Suprapubic skin (tissue), 4 donors: Measurements from ENCODE around the gene ZNF800. TPM values are rescaled to one million over a fixed set of nuclear protein-coding genes. Genes with fewer than 3 reads are reported as not detected.
"Not testable (repeated sequence)": the region's sequence is repeated elsewhere in the genome, so short reads cannot be mapped to it uniquely, and the experiment has no call there.

ENCODE experiments used
- DNase-seq, 2 donors: peaks; one replicate each; pipeline ENCODE4 v3.0.0-alpha.2; 2019; ENCODE audit warnings: low spot score in 2 of 2
- H3K27ac ChIP-seq: fragments of 200-600 bp; sonication (generic); one replicate; pipeline ENCODE4 v1.5.1; 2019
- H3K27me3 ChIP-seq: fragments of 200-600 bp; sonication (generic); one replicate; pipeline ENCODE4 v1.5.1; 2019
- H3K36me3 ChIP-seq: fragments of 200-600 bp; sonication (generic); one replicate; pipeline ENCODE4 v1.5.1; 2019
- H3K4me1 ChIP-seq: fragments of 200-600 bp; sonication (generic); one replicate; pipeline ENCODE4 v1.5.1; 2019
- H3K4me3 ChIP-seq: fragments of 200-600 bp; sonication (generic); one replicate; pipeline ENCODE4 v1.5.1; 2019; ENCODE audit warnings: mild to moderate bottlenecking
- H3K9me3 ChIP-seq: fragments of 200-600 bp; sonication (generic); one replicate; pipeline ENCODE4 v1.5.1; 2019
- CTCF ChIP-seq, 2 donors: fragments of 200-600 bp in 1 of 2; fragments of 450-650 bp in 1 of 2; sonication (generic) in 1 of 2; IDR thresholded peaks; one replicate each; pipeline ENCODE4 v1.5.1; 2016 to 2019; ENCODE audit warnings: antibody characterized with exemption in 2 of 2, mild to moderate bottlenecking in 1 of 2, moderate library complexity in 1 of 2
- EP300 ChIP-seq: sonication (generic); formaldehyde crosslinking; IDR thresholded peaks from one replicate; pipeline ENCODE4 v1.6.1; 2017; ENCODE audit warnings: antibody characterized with exemption
- POLR2A ChIP-seq, 2 donors: fragments of 450-650 bp; IDR thresholded peaks; one replicate each; pipeline ENCODE4 v1.6.1; 2017; ENCODE audit warnings: antibody characterized with exemption in 2 of 2, mild to moderate bottlenecking in 2 of 2, moderate library complexity in 2 of 2
- POLR2AphosphoS5 ChIP-seq, 3 donors: sonication (generic); formaldehyde crosslinking; IDR thresholded peaks; one replicate each; pipeline ENCODE4 v1.6.1; 2017; ENCODE audit warnings: antibody characterized with exemption in 3 of 3
- WGBS: methylation state at CpG from one replicate; pipeline ENCODE4 v1.1.5; 2018; 5-methylcytosine and 5-hydroxymethylcytosine counted together
- total RNA-seq, 4 donors: library from RNA; depleted of rRNA; stranded (reverse); fragments of >200 nt; gene quantifications; one replicate each; pipeline ENCODE4 v1.1.0, GENCODE V29; 2016

ZNF800 gene
- total RNA-seq, 4 donors from 2014 or later, result 41.7 to 57.3 (median 49.7) TPM

GRCh38 chr7:127437241-127437640 lies 44.7 kb upstream of the ZNF800 start:
- DNase-seq, result no peak
- TF ChIP-seq POLR2AphosphoS5 (IDR thresholded peaks at IDR 0.05) (no peak), CTCF (IDR thresholded peaks at IDR 0.05) (no peak), EP300 (no peak), POLR2A (IDR thresholded peaks at IDR 0.05) (no peak)
- H3K4me3 ChIP-seq, result no peak overlapping the region
- H3K4me1 ChIP-seq, result no peaks in the 10 kb centered on the region
- no peak overlapping the region for H3K27ac ChIP-seq
- peaks cover 2% of the 10 kb centered on the region for H3K27me3 ChIP-seq
- no peaks in the 10 kb centered on the region for H3K36me3 ChIP-seq
- no peaks in the 10 kb centered on the region for H3K9me3 ChIP-seq
- WGBS, result 77% methylated on average over 3 of the region's 3 CpGs

GRCh38 chr7:127429281-127429680 lies 36.8 kb upstream of the ZNF800 start:
- H3K27me3 ChIP-seq, H3K4me3 ChIP-seq, H3K4me1 ChIP-seq, H3K9me3 ChIP-seq, H3K27ac ChIP-seq, DNase-seq, H3K36me3 ChIP-seq: not testable (repeated sequence)
- no CpG with 5 or more reads among the region's 18 CpGs for WGBS

- Histone ChIP-seq H3K27ac (no peak overlapping the region), H3K4me1 (no peaks in the 10 kb centered on the region), H3K4me3 (no peak overlapping the region), H3K36me3 (no peaks in the 10 kb centered on the region), H3K9me3 (no peaks in the 10 kb centered on the region), H3K27me3 (no peaks in the 10 kb centered on the region)
- no peak for TF ChIP-seq POLR2AphosphoS5 (IDR thresholded peaks at IDR 0.05)
- TF ChIP-seq EP300, result no peak
- TF ChIP-seq CTCF (IDR thresholded peaks at IDR 0.05), result no peak
- TF ChIP-seq POLR2A (IDR thresholded peaks at IDR 0.05), result no peak
- no peak for DNase-seq
- 69% methylated on average over 2 of the region's 2 CpGs for WGBS
Measured at GRCh38 chr7:127419196-127419595, 26.7 kb upstream of the ZNF800 start.

GRCh38 chr7:127418459-127418858 lies 26.0 kb upstream of the ZNF800 start:
- WGBS, result 50% methylated on average over 2 of the region's 2 CpGs
- Histone ChIP-seq H3K27ac (no peak overlapping the region), H3K27me3 (no peaks in the 10 kb centered on the region), H3K4me3 (no peak overlapping the region), H3K9me3 (no peaks in the 10 kb centered on the region), H3K36me3 (no peaks in the 10 kb centered on the region), H3K4me1 (no peaks in the 10 kb centered on the region)
- TF ChIP-seq POLR2A (IDR thresholded peaks at IDR 0.05) (no peak), EP300 (no peak), POLR2AphosphoS5 (IDR thresholded peaks at IDR 0.05) (no peak), CTCF (IDR thresholded peaks at IDR 0.05) (no peak)
- no peak for DNase-seq

- H3K36me3 ChIP-seq, result no peaks in the 10 kb centered on the region
Measured at GRCh38 chr7:127417346-127417745, 24.8 kb upstream of the ZNF800 start.

More at GRCh38 chr7:127417346-127417745, 24.8 kb upstream of the ZNF800 start:
- no peak overlapping the region for H3K4me3 ChIP-seq
- H3K9me3 ChIP-seq, result no peaks in the 10 kb centered on the region
- TF ChIP-seq CTCF (IDR thresholded peaks at IDR 0.05) (no peak), POLR2AphosphoS5 (IDR thresholded peaks at IDR 0.05) (no peak), POLR2A (IDR thresholded peaks at IDR 0.05) (no peak), EP300 (no peak)
- WGBS, result 88% methylated on average over 4 of the region's 4 CpGs
- H3K27me3 ChIP-seq, result no peaks in the 10 kb centered on the region
- H3K4me1 ChIP-seq, result no peaks in the 10 kb centered on the region
- DNase-seq, result no peak
- H3K27ac ChIP-seq, result no peak overlapping the region
